ENCODE measurements around the gene PFN3. TPM values are rescaled to one million over a fixed set of nuclear protein-coding genes. Genes with fewer than 3 reads are reported as not detected.

PFN3 gene
- total RNA-seq, 1 donor from 2014 or later: not detected

DNA sequence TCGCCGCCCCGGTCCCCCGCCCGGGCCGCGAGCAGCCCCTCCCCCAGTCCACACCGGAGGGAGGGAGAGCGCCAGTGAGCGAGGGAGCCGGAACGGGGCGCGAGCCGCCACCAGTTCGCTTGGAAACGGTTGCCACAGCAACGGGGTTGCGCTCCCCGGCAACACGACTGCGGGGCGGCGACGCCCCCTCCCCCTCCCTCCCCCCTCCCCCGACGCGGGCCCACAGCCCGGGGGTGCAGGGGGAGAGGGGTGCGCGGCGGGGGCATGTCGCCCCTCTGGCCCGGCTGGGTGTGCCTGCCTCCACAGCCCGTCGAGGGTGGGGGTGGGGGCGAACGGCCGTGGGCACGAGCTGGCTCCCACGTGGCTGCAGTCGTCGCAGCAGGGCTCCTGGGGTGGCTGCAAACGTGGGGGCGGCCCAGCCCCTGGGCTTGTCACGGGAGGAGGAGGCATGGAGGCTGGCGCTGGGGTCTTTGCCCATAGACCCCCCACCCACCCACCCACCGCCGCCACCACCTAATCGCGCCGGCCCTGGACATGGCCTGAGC is 46.7 kb upstream of the PFN3 start:
- no peak overlapping the region for H3K27ac ChIP-seq (replicated peaks)
- TF ChIP-seq, protein P1, sequence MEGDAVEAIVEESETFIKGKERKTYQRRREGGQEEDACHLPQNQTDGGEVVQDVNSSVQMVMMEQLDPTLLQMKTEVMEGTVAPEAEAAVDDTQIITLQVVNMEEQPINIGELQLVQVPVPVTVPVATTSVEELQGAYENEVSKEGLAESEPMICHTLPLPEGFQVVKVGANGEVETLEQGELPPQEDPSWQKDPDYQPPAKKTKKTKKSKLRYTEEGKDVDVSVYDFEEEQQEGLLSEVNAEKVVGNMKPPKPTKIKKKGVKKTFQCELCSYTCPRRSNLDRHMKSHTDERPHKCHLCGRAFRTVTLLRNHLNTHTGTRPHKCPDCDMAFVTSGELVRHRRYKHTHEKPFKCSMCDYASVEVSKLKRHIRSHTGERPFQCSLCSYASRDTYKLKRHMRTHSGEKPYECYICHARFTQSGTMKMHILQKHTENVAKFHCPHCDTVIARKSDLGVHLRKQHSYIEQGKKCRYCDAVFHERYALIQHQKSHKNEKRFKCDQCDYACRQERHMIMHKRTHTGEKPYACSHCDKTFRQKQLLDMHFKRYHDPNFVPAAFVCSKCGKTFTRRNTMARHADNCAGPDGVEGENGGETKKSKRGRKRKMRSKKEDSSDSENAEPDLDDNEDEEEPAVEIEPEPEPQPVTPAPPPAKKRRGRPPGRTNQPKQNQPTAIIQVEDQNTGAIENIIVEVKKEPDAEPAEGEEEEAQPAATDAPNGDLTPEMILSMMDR (IDR thresholded peaks at IDR 0.05; ENCODE audit: borderline replicate concordance): no peak
- intact Hi-C loops (cut with micrococcal nuclease): no loop called here
- peaks cover 56% of the 10 kb centered on the region for H3K27me3 ChIP-seq (ENCODE audit: low read depth)
- DNase-seq: no peak
- H3K36me3 ChIP-seq: peaks cover 3% of the 10 kb centered on the region
- H3K4me1 ChIP-seq: peaks cover 31% of the 10 kb centered on the region
- H3K4me3 ChIP-seq: peak overlapping the region; percentile 74
- H3K9me3 ChIP-seq (replicated peaks): no peaks in the 10 kb centered on the region

DNA sequence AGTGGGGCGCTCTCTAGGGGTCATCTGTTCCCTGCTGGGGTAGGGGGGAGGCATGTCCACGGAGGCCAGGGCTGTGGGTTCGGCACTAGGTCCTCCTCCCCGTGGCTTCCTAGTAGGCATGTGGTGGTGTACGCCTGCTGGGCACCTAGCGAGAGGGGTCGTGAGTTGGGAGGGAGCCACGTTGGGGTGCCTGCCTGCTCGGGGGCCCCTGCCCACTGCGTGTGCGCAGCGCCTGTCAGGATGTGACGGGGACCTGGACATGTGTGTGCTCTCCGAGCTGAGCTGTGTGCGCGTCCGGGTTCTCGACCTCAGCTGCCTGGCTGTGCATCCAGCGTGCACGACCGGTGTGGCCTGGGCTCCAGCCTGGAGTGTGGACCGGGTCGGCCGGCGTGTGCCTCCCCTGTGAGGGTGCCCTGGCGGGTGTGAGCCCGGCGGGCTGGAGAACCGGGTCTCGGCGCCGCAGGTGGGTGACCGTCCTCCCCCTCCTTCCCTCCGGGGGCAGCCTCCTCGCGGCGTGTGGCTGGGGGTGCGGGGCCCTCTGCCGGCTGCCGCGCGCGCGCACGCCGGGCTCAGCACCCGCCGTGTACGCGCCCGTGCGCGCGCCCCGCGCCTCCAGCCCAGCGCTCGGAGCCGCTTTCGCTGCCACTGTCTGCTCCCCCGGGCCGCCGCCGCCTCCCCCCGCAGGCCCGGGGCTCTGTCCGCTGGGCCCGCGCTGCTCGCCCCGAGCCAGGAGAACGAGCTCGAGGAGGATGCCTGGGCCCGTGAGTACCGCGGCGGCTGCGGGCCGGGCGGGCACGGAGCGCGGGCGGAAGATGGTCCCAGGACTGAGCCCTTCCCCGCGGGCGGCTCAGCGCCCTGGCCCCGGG is 46.0 kb upstream of the PFN3 start, which contains the start of gene PRR7:
TSS of gene PRR7 (plus strand) at position 615 of the 866 bp plus-strand sequence. CDS start 8,254 bp downstream, outside the sequence.
- Histone ChIP-seq H3K27ac (replicated peaks) (no peak within 1 kb of the TSS), H3K4me3 (peak within 1 kb of the TSS; percentile 74), H3K36me3 (peaks cover 10% of the 10 kb centered on the region), H3K4me1 (peaks cover 31% of the 10 kb centered on the region), H3K9me3 (replicated peaks) (no peaks in the 10 kb centered on the region), H3K27me3 (ENCODE audit: low read depth) (peaks cover 50% of the 10 kb centered on the region)
- peak; percentile 60 for DNase-seq
- intact Hi-C loops (cut with micrococcal nuclease): no loop called here
- TF ChIP-seq, protein P1 (IDR thresholded peaks at IDR 0.05; ENCODE audit: borderline replicate concordance): peak; percentile 25

DNA sequence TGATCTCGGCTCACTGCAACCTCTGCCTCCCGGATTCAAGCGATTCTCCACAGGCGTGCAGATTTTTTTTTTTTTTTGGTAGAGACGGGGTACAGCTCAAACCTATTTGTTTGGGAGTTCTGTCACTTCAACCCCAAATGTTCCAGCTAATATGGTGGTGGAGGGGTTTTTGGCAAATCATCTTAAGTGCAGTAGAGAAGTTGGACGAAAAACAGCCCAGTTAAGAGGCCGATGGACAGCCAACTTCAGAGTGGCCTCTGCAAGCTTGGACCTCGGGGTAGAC is 45.4 kb upstream of the PFN3 start:
- Histone ChIP-seq H3K9me3 (replicated peaks) (no peaks in the 10 kb centered on the region), H3K36me3 (peaks cover 15% of the 10 kb centered on the region), H3K4me3 (peak overlapping the region; percentile 74), H3K27me3 (ENCODE audit: low read depth) (peaks cover 46% of the 10 kb centered on the region), H3K27ac (replicated peaks) (no peak overlapping the region), H3K4me1 (peaks cover 28% of the 10 kb centered on the region)
- TF ChIP-seq, protein P1 (IDR thresholded peaks at IDR 0.05; ENCODE audit: borderline replicate concordance): no peak
- no peak for DNase-seq
- intact Hi-C loops (cut with micrococcal nuclease): no loop called here

DNA sequence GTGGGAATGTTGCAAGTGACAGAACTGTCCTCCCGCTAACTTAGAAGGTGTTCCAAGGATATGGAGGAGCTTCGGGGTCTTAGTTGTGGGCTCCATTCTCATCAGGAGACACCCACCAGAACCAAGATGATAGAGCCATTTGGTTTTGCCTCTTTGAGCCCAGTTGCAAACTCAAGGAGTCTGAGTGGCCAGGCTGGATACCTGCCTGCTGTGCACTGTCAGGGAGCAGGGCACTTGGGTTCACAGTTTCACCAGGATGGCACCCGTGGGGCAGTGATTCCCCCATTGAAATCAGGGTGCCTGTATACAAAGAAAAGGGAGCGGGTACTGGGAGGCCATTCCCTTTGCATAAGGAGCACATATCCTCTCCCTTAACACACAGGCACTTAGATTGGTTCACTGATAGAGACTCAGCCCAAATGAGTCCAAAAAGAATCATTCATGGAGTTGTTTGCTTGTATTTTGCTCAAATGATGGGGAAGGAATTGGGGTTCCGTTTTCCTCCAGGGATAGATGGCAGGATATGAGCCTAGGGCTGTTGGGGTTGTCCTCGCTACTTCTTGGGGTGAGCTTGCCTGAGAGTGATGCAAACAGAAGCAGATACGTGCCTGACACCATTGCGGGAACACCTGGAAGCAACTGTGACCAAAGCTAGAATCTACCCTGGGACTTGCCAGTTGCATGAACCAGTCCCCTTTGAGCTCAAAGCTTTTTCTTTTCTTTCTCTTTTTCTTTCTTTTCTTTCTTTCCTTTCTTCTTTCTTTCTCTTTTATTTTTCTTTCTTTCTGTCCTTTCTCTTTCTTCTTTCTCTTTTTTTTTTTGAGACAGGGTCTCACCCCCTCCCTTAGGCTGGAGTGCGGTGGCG is 44.8 kb upstream of the PFN3 start:
- Histone ChIP-seq H3K36me3 (peaks cover 20% of the 10 kb centered on the region), H3K27ac (replicated peaks) (no peak overlapping the region), H3K9me3 (replicated peaks) (no peaks in the 10 kb centered on the region), H3K4me3 (no peak overlapping the region), H3K4me1 (peaks cover 25% of the 10 kb centered on the region), H3K27me3 (ENCODE audit: low read depth) (peaks cover 41% of the 10 kb centered on the region)
- intact Hi-C loops (cut with micrococcal nuclease): no loop called here
- TF ChIP-seq, protein P1 (IDR thresholded peaks at IDR 0.05; ENCODE audit: borderline replicate concordance): no peak
- DNase-seq: no peak

Measured in left ventricle myocardium inferior (tissue), 1 donor.